Mucosa of stomach (tissue), 1 donor: ENCODE measurements around the gene OR2A5.
"Not testable (repeated sequence)": the region's sequence is repeated elsewhere in the genome, so short reads cannot be mapped to it uniquely, and the experiment has no call there.

ENCODE experiments used
- H3K27me3 ChIP-seq: one replicate; pipeline ENCODE4 v1.7.0; 2013; ENCODE audit warnings: mild to moderate bottlenecking, low read length; ENCODE audit not compliant: control insufficient read depth, insufficient read depth
- H3K36me3 ChIP-seq: one replicate; pipeline ENCODE4 v1.7.0; 2013; ENCODE audit warnings: low read length; ENCODE audit not compliant: control insufficient read depth, insufficient read depth
- H3K4me1 ChIP-seq: one replicate; pipeline ENCODE4 v1.7.0; 2013; ENCODE audit warnings: mild to moderate bottlenecking, low read length; ENCODE audit not compliant: control insufficient read depth, insufficient read depth
- H3K4me3 ChIP-seq: one replicate; pipeline ENCODE4 v1.7.0; 2013; ENCODE audit warnings: low read length
- H3K9ac ChIP-seq: one replicate; pipeline ENCODE4 v1.7.0; 2013; ENCODE audit warnings: mild to moderate bottlenecking, low read length, moderate library complexity
- H3K9me3 ChIP-seq: one replicate; pipeline ENCODE4 v1.7.0; 2013; ENCODE audit warnings: mild to moderate bottlenecking, low read length, moderate library complexity; ENCODE audit not compliant: control insufficient read depth
- donor health status: Pancreatic carcinoma.

The OR2A5 gene

GRCh38 chr7:144037414-144038035 is 11.2 kb upstream of the OR2A5 start:
- Histone ChIP-seq H3K4me1 (no peaks in the 10 kb centered on the region), H3K9me3 (no peaks in the 10 kb centered on the region), H3K36me3 (no peaks in the 10 kb centered on the region), H3K4me3 (no peak overlapping the region), H3K27me3 (no peaks in the 10 kb centered on the region), H3K9ac (no peak overlapping the region)

DNA sequence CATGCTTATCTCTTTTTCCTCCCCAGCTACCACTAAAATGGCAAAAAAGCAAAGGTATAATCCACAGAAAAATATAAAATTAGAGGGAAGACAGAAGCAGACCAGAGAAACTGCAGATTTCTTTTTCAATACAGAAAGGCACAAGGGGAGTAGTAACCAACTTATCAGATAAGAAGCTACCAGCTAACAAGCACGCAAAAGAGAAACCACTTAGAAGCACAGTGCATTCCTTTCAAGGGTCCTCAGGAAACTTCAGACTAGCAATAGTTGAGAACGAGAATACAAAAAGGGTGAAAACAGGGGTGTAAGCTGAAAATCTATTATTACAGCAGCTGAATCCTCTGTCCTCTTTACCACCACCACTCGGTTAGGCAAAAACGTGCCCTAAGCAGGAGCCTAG is 9.9 kb upstream of the OR2A5 start:
- Histone ChIP-seq H3K4me3 (no peak overlapping the region), H3K27me3 (no peaks in the 10 kb centered on the region), H3K9me3 (no peaks in the 10 kb centered on the region), H3K36me3 (no peaks in the 10 kb centered on the region), H3K9ac (no peak overlapping the region), H3K4me1 (no peaks in the 10 kb centered on the region)

GRCh38 chr7:144049491-144049890 is 743 bp downstream of the OR2A5 start:
- H3K36me3 ChIP-seq, result no peaks in the 10 kb centered on the region
- no peak overlapping the region for H3K4me3 ChIP-seq
- H3K27me3 ChIP-seq, result no peaks in the 10 kb centered on the region
- H3K4me1 ChIP-seq, result no peaks in the 10 kb centered on the region
- no peak overlapping the region for H3K9ac ChIP-seq
- no peaks in the 10 kb centered on the region for H3K9me3 ChIP-seq

- H3K4me3 ChIP-seq, result no peak overlapping the region
- no peaks in the 10 kb centered on the region for H3K36me3 ChIP-seq
- H3K9me3 ChIP-seq, result no peaks in the 10 kb centered on the region
- H3K9ac ChIP-seq, result no peak overlapping the region
- no peaks in the 10 kb centered on the region for H3K27me3 ChIP-seq
- no peaks in the 10 kb centered on the region for H3K4me1 ChIP-seq
These were observed 1.3 kb downstream of the OR2A5 start for GRCh38 chr7:144050093-144050492.

DNA sequence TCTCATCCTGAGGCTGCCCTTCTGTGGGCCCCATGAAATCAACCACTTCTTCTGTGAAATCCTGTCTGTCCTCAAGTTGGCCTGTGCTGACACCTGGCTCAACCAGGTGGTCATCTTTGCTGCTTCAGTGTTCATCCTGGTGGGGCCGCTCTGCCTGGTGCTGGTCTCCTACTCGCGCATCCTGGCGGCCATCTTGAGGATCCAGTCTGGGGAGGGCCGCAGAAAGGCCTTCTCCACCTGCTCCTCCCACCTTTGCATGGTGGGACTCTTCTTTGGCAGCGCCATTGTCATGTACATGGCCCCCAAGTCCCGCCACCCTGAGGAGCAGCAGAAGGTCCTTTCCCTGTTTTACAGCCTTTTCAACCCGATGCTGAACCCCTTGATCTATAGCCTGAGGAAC is 2.1 kb downstream of the OR2A5 start:
- H3K36me3 ChIP-seq, H3K27me3 ChIP-seq, H3K4me1 ChIP-seq, H3K4me3 ChIP-seq, H3K9me3 ChIP-seq, H3K9ac ChIP-seq: not testable (repeated sequence)

DNA sequence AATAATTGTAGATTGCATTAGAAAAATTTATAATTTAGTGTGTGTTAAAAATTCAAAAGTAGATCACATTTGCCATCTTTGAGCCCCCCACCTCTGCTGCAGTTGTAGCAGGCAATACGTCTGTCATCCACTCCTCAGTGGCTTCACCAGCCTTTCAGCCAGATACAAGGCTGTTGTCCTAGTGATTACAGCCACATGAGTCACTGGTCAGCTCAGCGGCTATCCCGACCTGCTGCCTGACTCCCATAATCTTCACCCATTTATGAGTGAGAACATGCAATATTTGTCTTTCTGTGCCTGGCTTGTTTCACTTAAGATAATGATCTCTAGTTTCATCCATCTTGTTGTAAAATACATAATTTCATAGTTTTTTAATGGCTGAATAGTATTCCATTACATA is 9.2 kb downstream of the OR2A5 start:
- H3K4me1 ChIP-seq, result no peaks in the 10 kb centered on the region
- H3K9ac ChIP-seq, result no peak overlapping the region
- no peaks in the 10 kb centered on the region for H3K27me3 ChIP-seq
- H3K4me3 ChIP-seq, result no peak overlapping the region
- H3K9me3 ChIP-seq, result no peaks in the 10 kb centered on the region
- no peaks in the 10 kb centered on the region for H3K36me3 ChIP-seq

GRCh38 chr7:144063710-144064109 is 15.0 kb downstream of the OR2A5 start:
- Histone ChIP-seq H3K9me3 (no peaks in the 10 kb centered on the region), H3K4me3 (no peak overlapping the region), H3K36me3 (no peaks in the 10 kb centered on the region), H3K4me1 (no peaks in the 10 kb centered on the region), H3K27me3 (no peaks in the 10 kb centered on the region), H3K9ac (no peak overlapping the region)

GRCh38 chr7:144069511-144069910 is 20.8 kb downstream of the OR2A5 start, which contains the start of gene OR2A25:
Gene OR2A25, plus strand, starts transcription at chr7:144069811. Its CDS starts 4,409 bp downstream, at chr7:144074220.
- H3K4me3 ChIP-seq, result no peak within 1 kb of the TSS
- no peaks in the 10 kb centered on the region for H3K9me3 ChIP-seq
- H3K9ac ChIP-seq, result no peak within 1 kb of the TSS
- H3K36me3 ChIP-seq, result no peaks in the 10 kb centered on the region
- no peaks in the 10 kb centered on the region for H3K27me3 ChIP-seq
- H3K4me1 ChIP-seq, result no peaks in the 10 kb centered on the region

DNA sequence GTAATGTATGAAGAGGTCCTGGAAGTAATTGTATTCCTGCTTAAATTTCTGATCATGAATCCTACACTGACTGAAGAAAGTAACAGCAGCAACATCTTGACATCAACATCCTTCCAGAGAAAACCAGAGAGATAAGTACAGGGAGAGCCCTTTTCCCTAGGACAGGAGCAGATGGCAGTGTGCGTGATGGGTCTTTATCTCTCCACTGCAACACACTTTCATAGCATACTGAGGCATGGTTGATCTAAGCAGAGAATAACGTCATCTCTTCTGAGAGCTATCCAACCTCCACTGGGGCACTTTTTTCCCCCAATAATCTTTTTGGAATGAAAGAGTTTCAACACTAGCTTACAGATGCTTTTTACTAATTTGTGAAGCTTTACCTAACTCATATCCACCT is 21.2 kb downstream of the OR2A5 start:
- Histone ChIP-seq H3K9ac (no peak overlapping the region), H3K27me3 (no peaks in the 10 kb centered on the region), H3K4me3 (no peak overlapping the region), H3K36me3 (no peaks in the 10 kb centered on the region), H3K9me3 (no peaks in the 10 kb centered on the region), H3K4me1 (no peaks in the 10 kb centered on the region)

- H3K4me1 ChIP-seq, result no peaks in the 10 kb centered on the region
- H3K36me3 ChIP-seq, result no peaks in the 10 kb centered on the region
- H3K9ac ChIP-seq, result no peak overlapping the region
- H3K9me3 ChIP-seq, result no peaks in the 10 kb centered on the region
- H3K4me3 ChIP-seq, result no peak overlapping the region
- no peaks in the 10 kb centered on the region for H3K27me3 ChIP-seq
These were observed 25.6 kb downstream of the OR2A5 start for GRCh38 chr7:144074374-144074773.

DNA sequence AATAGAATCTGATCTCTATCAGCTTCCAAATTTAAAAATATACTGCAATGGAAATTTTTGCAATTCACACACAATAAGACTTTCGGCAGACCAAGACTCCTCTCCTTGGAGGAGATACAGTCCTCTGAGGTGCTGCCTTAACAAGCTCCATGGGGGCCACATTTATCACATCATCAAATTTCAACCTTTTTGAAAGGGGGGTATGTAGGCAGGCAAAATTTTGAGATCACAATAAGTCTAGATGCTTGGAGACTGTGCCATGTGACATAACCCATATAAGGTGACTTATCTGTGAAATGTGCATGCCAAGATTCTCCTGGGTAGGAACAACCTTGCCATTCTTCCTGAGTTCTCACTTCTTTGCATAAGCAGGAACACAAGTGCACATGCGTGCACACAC is 37.2 kb downstream of the OR2A5 start, which contains the start of gene OR2A12:
TSS of gene OR2A12 (plus strand) at position 301 of the 400 bp plus-strand sequence. CDS start 8,830 bp downstream, outside the sequence.
- H3K9me3 ChIP-seq, result no peaks in the 10 kb centered on the region
- no peaks in the 10 kb centered on the region for H3K4me1 ChIP-seq
- no peak within 1 kb of the TSS for H3K9ac ChIP-seq
- H3K27me3 ChIP-seq, result no peaks in the 10 kb centered on the region
- H3K36me3 ChIP-seq, result no peaks in the 10 kb centered on the region
- no peak within 1 kb of the TSS for H3K4me3 ChIP-seq

GRCh38 chr7:144086730-144087129 is 38.0 kb downstream of the OR2A5 start:
- no peaks in the 10 kb centered on the region for H3K9me3 ChIP-seq

GRCh38 chr7:144087230-144087629 is 38.5 kb downstream of the OR2A5 start:
- H3K36me3 ChIP-seq, result no peaks in the 10 kb centered on the region
- H3K9ac ChIP-seq, result no peak overlapping the region
- no peaks in the 10 kb centered on the region for H3K9me3 ChIP-seq
- H3K4me3 ChIP-seq, result no peak overlapping the region
- no peaks in the 10 kb centered on the region for H3K27me3 ChIP-seq
- no peaks in the 10 kb centered on the region for H3K4me1 ChIP-seq

More at GRCh38 chr7:144086730-144087129, 38.0 kb downstream of the OR2A5 start:
- no peaks in the 10 kb centered on the region for H3K27me3 ChIP-seq
- H3K9ac ChIP-seq, result no peak overlapping the region
- H3K4me3 ChIP-seq, result no peak overlapping the region
- H3K4me1 ChIP-seq, result no peaks in the 10 kb centered on the region
- H3K36me3 ChIP-seq, result no peaks in the 10 kb centered on the region
